Measurements from ENCODE around the gene R3HDM4.

Gene R3HDM4

GRCh38 chr19:925526-926322 is 12.7 kb upstream of the R3HDM4 start, which contains the start of gene ARID3A:
ARID3A (plus strand) TSS chr19:926035; CDS start chr19:929529, 3,494 bp downstream.
- H3K9me2 ChIP-seq (replicated peaks; ENCODE audit: insufficient read depth, low read length): no peaks in the 10 kb centered on the region
- H3K9ac ChIP-seq (ENCODE audit: low read length): peak within 1 kb of the TSS; percentile 60
- H3K27me3 ChIP-seq (ENCODE audit: low read length): no peaks in the 10 kb centered on the region
- H3K27ac ChIP-seq (ENCODE audit: low read depth, low read length): 0 out of 2 replicates have a peak within 1 kb of the TSS, but pooled peaks have one; percentile 41
- H3K36me3 ChIP-seq (ENCODE audit: low read length): no peaks in the 10 kb centered on the region
- TF ChIP-seq, protein P1, sequence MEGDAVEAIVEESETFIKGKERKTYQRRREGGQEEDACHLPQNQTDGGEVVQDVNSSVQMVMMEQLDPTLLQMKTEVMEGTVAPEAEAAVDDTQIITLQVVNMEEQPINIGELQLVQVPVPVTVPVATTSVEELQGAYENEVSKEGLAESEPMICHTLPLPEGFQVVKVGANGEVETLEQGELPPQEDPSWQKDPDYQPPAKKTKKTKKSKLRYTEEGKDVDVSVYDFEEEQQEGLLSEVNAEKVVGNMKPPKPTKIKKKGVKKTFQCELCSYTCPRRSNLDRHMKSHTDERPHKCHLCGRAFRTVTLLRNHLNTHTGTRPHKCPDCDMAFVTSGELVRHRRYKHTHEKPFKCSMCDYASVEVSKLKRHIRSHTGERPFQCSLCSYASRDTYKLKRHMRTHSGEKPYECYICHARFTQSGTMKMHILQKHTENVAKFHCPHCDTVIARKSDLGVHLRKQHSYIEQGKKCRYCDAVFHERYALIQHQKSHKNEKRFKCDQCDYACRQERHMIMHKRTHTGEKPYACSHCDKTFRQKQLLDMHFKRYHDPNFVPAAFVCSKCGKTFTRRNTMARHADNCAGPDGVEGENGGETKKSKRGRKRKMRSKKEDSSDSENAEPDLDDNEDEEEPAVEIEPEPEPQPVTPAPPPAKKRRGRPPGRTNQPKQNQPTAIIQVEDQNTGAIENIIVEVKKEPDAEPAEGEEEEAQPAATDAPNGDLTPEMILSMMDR (IDR thresholded peaks at IDR 0.05; ENCODE audit: insufficient read depth, low read length, poor library complexity, severe bottlenecking): no peak
- no peak for TF ChIP-seq EZH2phosphoT487 (conservative IDR thresholded peaks at IDR 0.05; ENCODE audit: low read length)
- H2AFZ ChIP-seq (ENCODE audit: low read depth, low read length, severe bottlenecking): peak within 1 kb of the TSS; percentile 80
- no peaks in the 10 kb centered on the region for H3K79me2 ChIP-seq (ENCODE audit: insufficient read depth, low read length)
- H4K20me1 ChIP-seq (ENCODE audit: low read depth, low read length): no peaks in the 10 kb centered on the region
- H3F3A ChIP-seq (ENCODE audit: insufficient read depth): peaks cover 2% of the 10 kb centered on the region; the same call in 1 of the 2 replicates
- no peaks in the 10 kb centered on the region for H3K9me3 ChIP-seq (ENCODE audit: insufficient read depth, low read length)
- peak within 1 kb of the TSS; percentile 94 for H3K4me2 ChIP-seq (ENCODE audit: low read depth, low read length, poor library complexity, severe bottlenecking)
- H3K4me3 ChIP-seq (ENCODE audit: insufficient read depth, low read length, poor library complexity, severe bottlenecking): peak within 1 kb of the TSS; percentile 61

DNA sequence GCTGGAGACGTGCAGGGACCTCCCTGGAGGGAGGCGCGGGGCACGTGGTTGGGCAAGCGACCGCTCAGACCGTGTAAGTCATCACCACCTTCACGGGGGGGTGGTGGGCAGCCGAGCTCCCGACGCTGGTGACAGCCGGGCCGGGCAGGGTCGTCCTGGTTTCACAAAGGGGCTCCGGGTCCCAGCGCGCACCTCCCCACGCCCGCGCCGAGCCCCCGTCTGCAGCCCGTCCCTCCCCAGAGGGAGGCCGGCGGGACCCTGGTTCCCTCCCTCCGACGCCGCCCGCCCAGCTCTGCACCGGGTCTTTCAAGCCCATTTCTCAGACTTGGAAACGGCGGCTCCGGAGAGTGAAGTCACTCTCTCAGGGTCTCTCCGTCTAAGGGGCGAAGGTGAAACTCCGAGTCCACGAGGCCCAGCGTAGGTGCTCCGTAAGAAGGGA is 12.1 kb upstream of the R3HDM4 start:
- Histone ChIP-seq H3K4me2 (ENCODE audit: low read depth, low read length, poor library complexity, severe bottlenecking) (peak overlapping the region; percentile 94), H3K4me3 (ENCODE audit: insufficient read depth, low read length, poor library complexity, severe bottlenecking) (peak overlapping the region; percentile 61), H3K27ac (ENCODE audit: low read depth, low read length) (0 out of 2 replicates have a peak overlapping the region, but pooled peaks have one; percentile 41), H4K20me1 (ENCODE audit: low read depth, low read length) (no peaks in the 10 kb centered on the region), H3K27me3 (ENCODE audit: low read length) (no peaks in the 10 kb centered on the region), H3K79me2 (ENCODE audit: insufficient read depth, low read length) (no peaks in the 10 kb centered on the region), H3K9me2 (replicated peaks; ENCODE audit: insufficient read depth, low read length) (no peaks in the 10 kb centered on the region), H3F3A (ENCODE audit: insufficient read depth) (peaks cover 4% of the 10 kb centered on the region; the same call in 1 of the 2 replicates), H3K9ac (ENCODE audit: low read length) (peak overlapping the region; percentile 60), H2AFZ (ENCODE audit: low read depth, low read length, severe bottlenecking) (peak overlapping the region; percentile 80), H3K36me3 (ENCODE audit: low read length) (no peaks in the 10 kb centered on the region), H3K9me3 (ENCODE audit: insufficient read depth, low read length) (no peaks in the 10 kb centered on the region)
- TF ChIP-seq EZH2phosphoT487 (conservative IDR thresholded peaks at IDR 0.05; ENCODE audit: low read length): no peak
- TF ChIP-seq, protein P1 (IDR thresholded peaks at IDR 0.05; ENCODE audit: insufficient read depth, low read length, poor library complexity, severe bottlenecking): no peak

DNA sequence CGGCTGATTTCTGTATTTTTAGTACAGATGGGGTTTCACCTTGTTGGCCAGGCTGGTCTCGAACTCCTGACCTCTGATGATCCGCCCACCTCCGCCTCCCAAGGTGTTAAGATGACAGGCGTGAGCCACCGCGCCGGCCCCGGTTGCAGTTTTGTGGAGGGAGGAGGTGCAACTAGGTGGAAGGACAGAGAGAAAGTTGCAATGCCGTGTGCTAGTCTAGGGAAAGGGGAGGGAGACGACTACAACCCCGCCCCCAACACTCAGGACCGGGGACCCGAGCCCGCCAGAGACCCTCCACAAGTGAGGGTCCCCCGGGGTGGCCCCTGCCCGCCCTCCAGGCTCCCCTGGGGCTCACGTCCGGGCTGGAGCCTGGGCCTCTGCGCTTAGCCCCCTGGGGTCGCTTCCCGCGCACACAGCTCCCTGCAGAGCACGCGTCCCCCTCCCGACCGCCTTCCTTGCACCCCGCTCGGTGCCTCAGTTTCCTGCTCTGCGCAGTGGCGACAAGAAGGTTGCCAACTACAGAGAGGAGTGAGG is 11.6 kb upstream of the R3HDM4 start:
- Histone ChIP-seq H3K79me2 (ENCODE audit: insufficient read depth, low read length) (no peaks in the 10 kb centered on the region), H3K27ac (ENCODE audit: low read depth, low read length) (no peak overlapping the region), H3K9ac (ENCODE audit: low read length) (peak overlapping the region; percentile 60), H3K27me3 (ENCODE audit: low read length) (no peaks in the 10 kb centered on the region), H3K9me3 (ENCODE audit: insufficient read depth, low read length) (no peaks in the 10 kb centered on the region), H4K20me1 (ENCODE audit: low read depth, low read length) (no peaks in the 10 kb centered on the region), H3K4me3 (ENCODE audit: insufficient read depth, low read length, poor library complexity, severe bottlenecking) (peak overlapping the region; percentile 61), H3F3A (ENCODE audit: insufficient read depth) (peaks cover 4% of the 10 kb centered on the region; the same call in 1 of the 2 replicates), H3K9me2 (replicated peaks; ENCODE audit: insufficient read depth, low read length) (no peaks in the 10 kb centered on the region), H3K4me2 (ENCODE audit: low read depth, low read length, poor library complexity, severe bottlenecking) (peak overlapping the region; percentile 94), H2AFZ (ENCODE audit: low read depth, low read length, severe bottlenecking) (peak overlapping the region; percentile 80), H3K36me3 (ENCODE audit: low read length) (no peaks in the 10 kb centered on the region)
- TF ChIP-seq, protein P1 (IDR thresholded peaks at IDR 0.05; ENCODE audit: insufficient read depth, low read length, poor library complexity, severe bottlenecking): no peak
- no peak for TF ChIP-seq EZH2phosphoT487 (conservative IDR thresholded peaks at IDR 0.05; ENCODE audit: low read length)
